HG02763 (cell line): Measurements from ENCODE around the gene CFAP74.

Source experiments
- ATAC-seq: cut with Tn5 transposase; IDR thresholded peaks from one replicate; pipeline ENCODE4 v1.9.1; 2021; ENCODE audit warnings: mild to moderate bottlenecking, moderate library complexity; ENCODE audit not compliant: unreplicated experiment

CFAP74 gene

GRCh38 chr1:1969953-1970716 lies 33.5 kb downstream of the CFAP74 start:
- ATAC-seq = no peak

- no peak for ATAC-seq
Observed at GRCh38 chr1:1969505-1969900, 34.1 kb downstream of the CFAP74 start.

GRCh38 chr1:1968767-1969504 lies 34.6 kb downstream of the CFAP74 start:
- no peak for ATAC-seq

GRCh38 chr1:1967879-1968278 lies 35.7 kb downstream of the CFAP74 start:
- ATAC-seq = no peak

GRCh38 chr1:1967151-1967550 lies 36.4 kb downstream of the CFAP74 start:
- ATAC-seq = no peak

GRCh38 chr1:1966071-1966740 lies 37.4 kb downstream of the CFAP74 start:
- no peak for ATAC-seq

GRCh38 chr1:1965546-1965945 lies 38.0 kb downstream of the CFAP74 start:
- no peak for ATAC-seq

- no peak for ATAC-seq
Observed at GRCh38 chr1:1964811-1965210, 38.8 kb downstream of the CFAP74 start.

GRCh38 chr1:1963570-1963969 lies 40.0 kb downstream of the CFAP74 start:
- ATAC-seq = no peak

- ATAC-seq = no peak
Observed at GRCh38 chr1:1962752-1963151, 40.8 kb downstream of the CFAP74 start.

GRCh38 chr1:1960480-1961196 lies 42.9 kb downstream of the CFAP74 start:
- no peak for ATAC-seq

GRCh38 chr1:1959840-1960479 lies 43.6 kb downstream of the CFAP74 start:
- no peak for ATAC-seq

GRCh38 chr1:1959459-1959839 lies 44.1 kb downstream of the CFAP74 start:
- ATAC-seq = no peak

GRCh38 chr1:1958071-1958541 lies 45.5 kb downstream of the CFAP74 start:
- ATAC-seq = no peak

GRCh38 chr1:1957533-1957961 lies 46.0 kb downstream of the CFAP74 start:
- no peak for ATAC-seq

- no peak for ATAC-seq
Observed at GRCh38 chr1:1956586-1957532, 46.7 kb downstream of the CFAP74 start.

- no peak for ATAC-seq
Observed at GRCh38 chr1:1956101-1956500, 47.5 kb downstream of the CFAP74 start.

- no peak for ATAC-seq
Observed at GRCh38 chr1:1955621-1956094, 47.9 kb downstream of the CFAP74 start.

- ATAC-seq = no peak
Observed at GRCh38 chr1:1954831-1955441, 48.6 kb downstream of the CFAP74 start.
